Neural crest cell (in vitro differentiated cells): ENCODE data around the gene TMEM248. TPM values are rescaled to one million over a fixed set of nuclear protein-coding genes. Genes with fewer than 3 reads are reported as not detected.

ENCODE experiments used
- DNase-seq: peaks from one replicate; pipeline ENCODE4 v3.0.0; 2021; ENCODE audit warnings: low read depth, mixed read lengths, low spot score
- H3K27ac Mint-ChIP-seq: one replicate; pipeline ENCODE4 v1.8.0; 2021; ENCODE audit warnings: mild to moderate bottlenecking, mixed read lengths; ENCODE audit not compliant: unreplicated experiment
- H3K27me3 Mint-ChIP-seq: 2 replicates; pipeline ENCODE4 v1.8.0; 2021; ENCODE audit warnings: low read depth, mild to moderate bottlenecking, mixed read lengths
- H3K36me3 Mint-ChIP-seq: 2 replicates; pipeline ENCODE4 v1.8.0; 2021; ENCODE audit warnings: low read depth, mild to moderate bottlenecking, mixed read lengths
- H3K4me1 Mint-ChIP-seq: 2 replicates; pipeline ENCODE4 v1.8.0; 2021; ENCODE audit warnings: mixed read lengths
- H3K4me3 Mint-ChIP-seq: one replicate; pipeline ENCODE4 v1.8.0; 2021; ENCODE audit warnings: mild to moderate bottlenecking, mixed read lengths
- H3K9me3 Mint-ChIP-seq: 2 replicates; pipeline ENCODE4 v1.8.0; 2021; ENCODE audit warnings: mixed read lengths
- total RNA-seq: library from RNA; stranded (reverse); gene quantifications from 2 replicates; pipeline ENCODE4 v1.2.1, GENCODE V29; 2021
- TF ChIP-seq, protein P1 (sequence below): fragments of 200-600 bp; sonication (generic); conservative IDR thresholded peaks from 2 replicates; pipeline ENCODE4 v1.5.0; 2021; ENCODE audit warnings: antibody characterized with exemption, mild to moderate bottlenecking

TMEM248 gene
- total RNA-seq, 1 donor from 2014 or later: 72.2 TPM

DNA sequence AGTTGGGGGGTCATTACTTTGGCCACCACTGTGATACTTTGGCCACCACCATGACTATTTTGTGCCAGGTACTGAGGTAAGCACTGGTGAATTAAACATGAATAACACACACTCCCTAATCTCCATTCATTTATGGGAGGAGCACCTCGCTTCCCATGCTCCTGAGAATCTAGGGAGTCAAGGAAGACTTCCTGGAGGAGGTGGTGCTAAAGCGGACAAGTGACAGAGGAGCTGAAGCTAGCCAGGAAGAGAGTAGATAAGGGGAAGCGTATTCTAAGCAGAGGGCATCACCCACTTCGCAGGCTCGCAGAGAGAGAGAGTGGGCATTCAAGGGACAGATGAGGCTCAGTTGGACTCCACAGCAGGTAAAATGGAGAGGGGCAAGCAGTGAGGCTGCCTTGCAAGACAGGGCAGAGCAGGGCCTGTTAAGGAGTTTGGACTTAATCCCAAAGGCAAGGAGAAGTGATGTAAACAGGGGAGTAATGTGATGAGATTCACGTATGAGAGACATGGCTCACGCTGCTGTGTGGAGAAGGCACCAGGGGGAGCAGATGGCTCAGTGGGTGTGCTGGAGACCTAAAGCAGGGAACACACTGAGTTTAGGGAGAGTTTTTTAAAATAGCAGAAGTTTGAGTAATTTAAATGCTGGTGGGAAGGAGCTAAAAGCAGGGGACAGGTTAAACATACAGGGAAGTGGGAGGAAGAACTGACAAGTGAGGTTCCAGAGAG, 21.3 kb upstream of the TMEM248 start:
- Mint-ChIP-seq H3K27me3 (no peaks in the 10 kb centered on the region), H3K4me1 (no peaks in the 10 kb centered on the region), H3K36me3 (no peaks in the 10 kb centered on the region), H3K9me3 (no peaks in the 10 kb centered on the region), H3K4me3 (no peak overlapping the region), H3K27ac (peak overlapping the region; percentile 67)
- DNase-seq: no peak
- TF ChIP-seq, protein P1, sequence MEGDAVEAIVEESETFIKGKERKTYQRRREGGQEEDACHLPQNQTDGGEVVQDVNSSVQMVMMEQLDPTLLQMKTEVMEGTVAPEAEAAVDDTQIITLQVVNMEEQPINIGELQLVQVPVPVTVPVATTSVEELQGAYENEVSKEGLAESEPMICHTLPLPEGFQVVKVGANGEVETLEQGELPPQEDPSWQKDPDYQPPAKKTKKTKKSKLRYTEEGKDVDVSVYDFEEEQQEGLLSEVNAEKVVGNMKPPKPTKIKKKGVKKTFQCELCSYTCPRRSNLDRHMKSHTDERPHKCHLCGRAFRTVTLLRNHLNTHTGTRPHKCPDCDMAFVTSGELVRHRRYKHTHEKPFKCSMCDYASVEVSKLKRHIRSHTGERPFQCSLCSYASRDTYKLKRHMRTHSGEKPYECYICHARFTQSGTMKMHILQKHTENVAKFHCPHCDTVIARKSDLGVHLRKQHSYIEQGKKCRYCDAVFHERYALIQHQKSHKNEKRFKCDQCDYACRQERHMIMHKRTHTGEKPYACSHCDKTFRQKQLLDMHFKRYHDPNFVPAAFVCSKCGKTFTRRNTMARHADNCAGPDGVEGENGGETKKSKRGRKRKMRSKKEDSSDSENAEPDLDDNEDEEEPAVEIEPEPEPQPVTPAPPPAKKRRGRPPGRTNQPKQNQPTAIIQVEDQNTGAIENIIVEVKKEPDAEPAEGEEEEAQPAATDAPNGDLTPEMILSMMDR: no peak

- Mint-ChIP-seq H3K36me3 (no peaks in the 10 kb centered on the region), H3K27ac (peak overlapping the region; percentile 87), H3K4me1 (no peaks in the 10 kb centered on the region), H3K9me3 (no peaks in the 10 kb centered on the region), H3K4me3 (no peak overlapping the region), H3K27me3 (no peaks in the 10 kb centered on the region)
- DNase-seq: no peak
- TF ChIP-seq, protein P1: no peak
Measured at GRCh38 chr7:66901941-66902843, 18.8 kb upstream of the TMEM248 start.

DNA sequence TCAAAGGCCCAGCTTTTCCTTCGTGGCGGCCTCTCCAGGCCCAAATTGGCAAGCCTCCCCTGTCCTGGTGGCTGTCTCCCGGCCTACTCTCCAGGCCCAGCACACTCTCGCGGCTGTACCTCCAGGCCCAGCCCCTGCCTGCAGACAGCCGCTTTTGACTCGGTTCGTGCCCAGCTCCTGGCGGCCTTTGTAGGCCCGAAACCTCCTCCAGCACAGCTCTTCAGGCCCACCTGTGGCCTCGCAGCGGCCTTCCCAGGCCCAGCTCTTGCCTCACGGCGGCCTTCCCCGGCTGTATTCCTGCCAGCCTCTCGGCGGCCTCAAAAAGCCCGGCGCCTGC, 18.2 kb upstream of the TMEM248 start:
- Mint-ChIP-seq H3K4me1 (no peaks in the 10 kb centered on the region), H3K27ac (no peak overlapping the region), H3K27me3 (no peaks in the 10 kb centered on the region), H3K4me3 (no peak overlapping the region), H3K36me3 (no peaks in the 10 kb centered on the region), H3K9me3 (no peaks in the 10 kb centered on the region)
- no peak for DNase-seq
- TF ChIP-seq, protein P1: no peak

DNA sequence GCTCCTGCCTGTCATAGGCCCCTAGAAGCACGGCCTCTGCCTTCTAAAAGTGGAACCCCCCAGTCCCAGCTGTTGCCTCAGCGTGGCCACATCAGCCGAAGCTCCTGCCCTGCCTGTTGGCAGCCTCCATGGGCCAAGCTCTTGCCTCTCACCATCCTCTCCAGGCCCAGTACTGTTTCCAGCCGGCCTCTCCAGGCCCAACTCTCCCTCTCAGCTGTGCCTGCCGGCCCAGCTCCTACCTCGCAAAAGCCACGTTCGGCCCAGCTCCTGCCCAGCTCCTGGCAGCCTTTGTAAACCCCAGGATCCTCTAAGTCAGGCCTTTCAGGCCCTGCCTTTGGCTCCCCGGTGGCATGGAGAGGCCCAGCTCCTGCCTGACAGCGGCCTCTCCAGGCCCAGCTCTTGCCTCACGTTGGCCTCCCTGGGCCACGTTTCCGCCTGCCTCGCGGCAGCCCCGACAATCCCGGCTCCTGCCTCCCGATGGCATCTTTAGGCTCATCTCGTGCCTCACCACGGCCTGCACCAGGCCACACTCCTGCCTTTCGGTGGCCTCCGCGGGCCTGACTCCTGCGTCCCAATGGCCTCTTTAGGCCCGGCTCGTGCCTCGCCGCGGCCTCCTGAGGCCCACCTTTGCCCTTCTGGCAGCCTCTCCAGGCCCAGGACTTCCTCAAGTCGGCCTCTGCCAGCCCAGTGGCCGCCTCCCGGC, 17.5 kb upstream of the TMEM248 start:
- no peaks in the 10 kb centered on the region for H3K36me3 Mint-ChIP-seq
- no peaks in the 10 kb centered on the region for H3K4me1 Mint-ChIP-seq
- no peak for DNase-seq
- H3K27me3 Mint-ChIP-seq: no peaks in the 10 kb centered on the region
- no peaks in the 10 kb centered on the region for H3K9me3 Mint-ChIP-seq
- H3K27ac Mint-ChIP-seq: peak overlapping the region; percentile 52
- H3K4me3 Mint-ChIP-seq: no peak overlapping the region
- TF ChIP-seq, protein P1: no peak

DNA sequence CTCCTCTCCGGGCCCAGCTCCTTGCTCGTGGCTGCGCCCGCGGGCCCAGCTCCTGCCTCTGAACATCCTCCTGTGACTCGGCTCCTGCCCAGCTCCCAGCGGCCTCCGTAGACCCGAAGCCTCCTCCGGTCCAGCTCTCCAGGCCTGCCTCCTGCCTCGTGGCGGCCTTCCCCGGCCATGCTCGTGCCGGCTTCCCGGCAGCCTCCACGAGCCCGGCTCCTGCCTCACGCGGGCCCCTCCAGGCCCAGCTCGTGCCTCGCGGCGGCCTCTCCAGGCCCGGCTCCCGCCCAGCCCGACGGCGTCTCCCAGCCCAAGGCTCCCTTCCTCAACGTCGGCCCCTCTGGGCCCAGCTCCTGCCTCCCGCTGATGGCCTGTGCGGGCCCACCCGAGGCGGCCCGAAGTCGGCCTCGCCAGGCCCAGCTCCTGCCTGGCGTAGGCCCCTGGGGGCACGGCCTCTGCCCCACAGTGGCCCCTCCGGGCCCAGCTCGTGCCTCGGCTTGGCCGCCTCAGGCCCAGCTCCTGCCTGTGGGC, 16.9 kb upstream of the TMEM248 start:
- DNase-seq: no peak
- Mint-ChIP-seq H3K27me3 (no peaks in the 10 kb centered on the region), H3K4me3 (no peak overlapping the region), H3K27ac (no peak overlapping the region), H3K4me1 (no peaks in the 10 kb centered on the region), H3K36me3 (no peaks in the 10 kb centered on the region), H3K9me3 (no peaks in the 10 kb centered on the region)
- TF ChIP-seq, protein P1: no peak
